ENCODE measurements around the gene TOMM6. TPM values are rescaled to one million over a fixed set of nuclear protein-coding genes. Genes with fewer than 3 reads are reported as not detected.

The TOMM6 gene
- total RNA-seq, 2 donors from 2014 or later, result 207 to 212 TPM

GRCh38 chr6:41757931-41758640 is 29.4 kb upstream of the TOMM6 start:
- no peak overlapping the region for H3K4me3 Mint-ChIP-seq
- H3K27ac Mint-ChIP-seq, result no peak overlapping the region
- Histone ChIP-seq H3K9ac (ENCODE audit: extremely low read depth, low read length, poor library complexity, severe bottlenecking) (no peak overlapping the region), H3K27ac (ENCODE audit: low read depth, low read length) (no peak overlapping the region), H3K36me3 (ENCODE audit: control insufficient read depth, insufficient read depth, low read length) (no peaks in the 10 kb centered on the region), H3K4me1 (ENCODE audit: control insufficient read depth, insufficient read depth, low read length) (peaks cover 7% of the 10 kb centered on the region), H3K9me3 (ENCODE audit: control insufficient read depth, low read length) (no peaks in the 10 kb centered on the region), H3K27me3 (ENCODE audit: control insufficient read depth, insufficient read depth, low read length, poor library complexity, severe bottlenecking) (peaks cover 7% of the 10 kb centered on the region), H3K4me3 (ENCODE audit: low read length) (no peak overlapping the region)
- no peaks in the 10 kb centered on the region for H3K9me3 Mint-ChIP-seq
- H3K36me3 Mint-ChIP-seq (ENCODE audit: low read depth), result no peaks in the 10 kb centered on the region
- no peak for TF ChIP-seq CTCF (conservative IDR thresholded peaks at IDR 0.05)
- peaks cover 12% of the 10 kb centered on the region for H3K27me3 Mint-ChIP-seq (ENCODE audit: insufficient read depth)
- WGBS, 2 experiments (ENCODE audit: insufficient coverage in 1 of 2, insufficient read length in 1 of 2), result 76 to 80% methylated on average over 3 to 8 of the region's 8 CpGs
- H3K4me1 Mint-ChIP-seq, result no peaks in the 10 kb centered on the region
- no peak for DNase-seq

GRCh38 chr6:41758641-41759035 is 28.9 kb upstream of the TOMM6 start:
- no peaks in the 10 kb centered on the region for H3K36me3 Mint-ChIP-seq (ENCODE audit: low read depth)
- Histone ChIP-seq H3K9ac (ENCODE audit: extremely low read depth, low read length, poor library complexity, severe bottlenecking) (no peak overlapping the region), H3K4me1 (ENCODE audit: control insufficient read depth, insufficient read depth, low read length) (peaks cover 7% of the 10 kb centered on the region), H3K36me3 (ENCODE audit: control insufficient read depth, insufficient read depth, low read length) (no peaks in the 10 kb centered on the region), H3K27me3 (ENCODE audit: control insufficient read depth, insufficient read depth, low read length, poor library complexity, severe bottlenecking) (peaks cover 2% of the 10 kb centered on the region), H3K9me3 (ENCODE audit: control insufficient read depth, low read length) (no peaks in the 10 kb centered on the region), H3K4me3 (ENCODE audit: low read length) (no peak overlapping the region), H3K27ac (ENCODE audit: low read depth, low read length) (no peak overlapping the region)
- no peaks in the 10 kb centered on the region for H3K9me3 Mint-ChIP-seq
- H3K27ac Mint-ChIP-seq, result no peak overlapping the region
- no peak for TF ChIP-seq CTCF (conservative IDR thresholded peaks at IDR 0.05)
- 93 to 97% methylated on average over 6 of the region's 6 CpGs for WGBS, 2 experiments (ENCODE audit: insufficient coverage in 1 of 2, insufficient read length in 1 of 2)
- DNase-seq, result no peak
- no peak overlapping the region for H3K4me3 Mint-ChIP-seq
- H3K27me3 Mint-ChIP-seq (ENCODE audit: insufficient read depth), result peaks cover 11% of the 10 kb centered on the region
- H3K4me1 Mint-ChIP-seq, result no peaks in the 10 kb centered on the region

GRCh38 chr6:41759106-41759904 is 28.2 kb upstream of the TOMM6 start:
- Histone ChIP-seq H3K9ac (ENCODE audit: extremely low read depth, low read length, poor library complexity, severe bottlenecking) (no peak overlapping the region), H3K27me3 (ENCODE audit: control insufficient read depth, insufficient read depth, low read length, poor library complexity, severe bottlenecking) (no peaks in the 10 kb centered on the region), H3K36me3 (ENCODE audit: control insufficient read depth, insufficient read depth, low read length) (no peaks in the 10 kb centered on the region), H3K4me3 (ENCODE audit: low read length) (no peak overlapping the region), H3K4me1 (ENCODE audit: control insufficient read depth, insufficient read depth, low read length) (peaks cover 7% of the 10 kb centered on the region), H3K27ac (ENCODE audit: low read depth, low read length) (no peak overlapping the region), H3K9me3 (ENCODE audit: control insufficient read depth, low read length) (no peaks in the 10 kb centered on the region)
- no peak overlapping the region for H3K27ac Mint-ChIP-seq
- 89 to 94% methylated on average over 4 to 13 of the region's 13 CpGs for WGBS, 2 experiments (ENCODE audit: insufficient coverage in 1 of 2, insufficient read length in 1 of 2)
- no peaks in the 10 kb centered on the region for H3K9me3 Mint-ChIP-seq
- H3K4me1 Mint-ChIP-seq, result no peaks in the 10 kb centered on the region
- H3K27me3 Mint-ChIP-seq (ENCODE audit: insufficient read depth), result peaks cover 7% of the 10 kb centered on the region
- no peak for TF ChIP-seq CTCF (conservative IDR thresholded peaks at IDR 0.05)
- H3K4me3 Mint-ChIP-seq, result no peak overlapping the region
- DNase-seq, result no peak
- no peaks in the 10 kb centered on the region for H3K36me3 Mint-ChIP-seq (ENCODE audit: low read depth)

Measured in endodermal cell (in vitro differentiated cells).